GM12864 (cell line): ENCODE results near the gene CKAP5.

ENCODE experiments used
- DNase-seq: peaks from one replicate; pipeline ENCODE4 v3.0.0-alpha.2; 2011; ENCODE audit warnings: low read depth
- H3K4me3 ChIP-seq: 2 replicates; pipeline ENCODE4 v1.5.1; 2011; ENCODE audit warnings: mild to moderate bottlenecking, low read depth, low read length, control low read depth
- TF ChIP-seq, protein P1 (sequence below): IDR thresholded peaks from 2 replicates; pipeline ENCODE4 v1.5.1; 2011; ENCODE audit warnings: low read depth, mild to moderate bottlenecking, moderate library complexity, low read length, control low read depth, inconsistent platforms; ENCODE audit errors: missing control alignments

Gene CKAP5

DNA sequence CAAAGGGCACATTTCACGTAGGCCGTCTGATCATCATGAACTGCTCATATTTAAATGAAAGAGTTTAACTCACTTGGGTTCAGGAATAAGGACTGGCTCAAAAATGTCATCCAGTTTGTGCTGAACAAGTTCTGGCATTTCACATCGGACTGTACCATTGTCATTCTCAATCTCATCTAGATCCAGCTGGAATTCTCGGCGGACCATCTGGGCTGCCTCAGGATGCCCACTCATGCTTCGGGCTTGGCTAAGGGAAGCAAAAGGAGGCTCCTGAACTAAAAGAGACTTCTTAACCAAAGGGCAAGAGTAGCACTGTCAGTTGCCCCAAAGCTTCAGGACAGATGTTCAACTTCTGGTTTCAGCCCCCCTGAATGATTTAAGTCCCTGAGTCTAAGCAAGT is 86.9 kb downstream of the CKAP5 start:
- H3K4me3 ChIP-seq, result no peak overlapping the region
- no peak for DNase-seq
- TF ChIP-seq, protein P1, sequence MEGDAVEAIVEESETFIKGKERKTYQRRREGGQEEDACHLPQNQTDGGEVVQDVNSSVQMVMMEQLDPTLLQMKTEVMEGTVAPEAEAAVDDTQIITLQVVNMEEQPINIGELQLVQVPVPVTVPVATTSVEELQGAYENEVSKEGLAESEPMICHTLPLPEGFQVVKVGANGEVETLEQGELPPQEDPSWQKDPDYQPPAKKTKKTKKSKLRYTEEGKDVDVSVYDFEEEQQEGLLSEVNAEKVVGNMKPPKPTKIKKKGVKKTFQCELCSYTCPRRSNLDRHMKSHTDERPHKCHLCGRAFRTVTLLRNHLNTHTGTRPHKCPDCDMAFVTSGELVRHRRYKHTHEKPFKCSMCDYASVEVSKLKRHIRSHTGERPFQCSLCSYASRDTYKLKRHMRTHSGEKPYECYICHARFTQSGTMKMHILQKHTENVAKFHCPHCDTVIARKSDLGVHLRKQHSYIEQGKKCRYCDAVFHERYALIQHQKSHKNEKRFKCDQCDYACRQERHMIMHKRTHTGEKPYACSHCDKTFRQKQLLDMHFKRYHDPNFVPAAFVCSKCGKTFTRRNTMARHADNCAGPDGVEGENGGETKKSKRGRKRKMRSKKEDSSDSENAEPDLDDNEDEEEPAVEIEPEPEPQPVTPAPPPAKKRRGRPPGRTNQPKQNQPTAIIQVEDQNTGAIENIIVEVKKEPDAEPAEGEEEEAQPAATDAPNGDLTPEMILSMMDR, result no peak

DNA sequence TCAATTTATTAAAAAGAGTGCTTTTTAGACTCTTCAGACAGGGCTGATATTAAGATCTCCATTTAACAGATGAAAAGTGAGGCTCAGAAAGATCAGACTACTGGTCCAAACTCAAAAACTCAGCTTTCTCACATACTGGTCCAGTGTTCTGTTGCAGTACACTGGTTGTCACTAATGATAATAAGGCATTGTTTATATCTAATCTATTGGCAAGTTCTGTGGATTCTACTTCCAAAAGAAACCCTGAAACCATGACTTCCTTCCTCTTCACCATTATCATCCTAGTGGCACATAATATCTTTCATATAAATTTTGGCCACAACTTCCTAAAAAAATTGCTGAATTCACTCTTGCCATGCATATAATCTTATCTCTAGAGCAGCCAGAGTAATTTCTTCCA is 90.1 kb downstream of the CKAP5 start:
- TF ChIP-seq, protein P1, result no peak
- H3K4me3 ChIP-seq, result no peak overlapping the region
- DNase-seq, result no peak

DNA sequence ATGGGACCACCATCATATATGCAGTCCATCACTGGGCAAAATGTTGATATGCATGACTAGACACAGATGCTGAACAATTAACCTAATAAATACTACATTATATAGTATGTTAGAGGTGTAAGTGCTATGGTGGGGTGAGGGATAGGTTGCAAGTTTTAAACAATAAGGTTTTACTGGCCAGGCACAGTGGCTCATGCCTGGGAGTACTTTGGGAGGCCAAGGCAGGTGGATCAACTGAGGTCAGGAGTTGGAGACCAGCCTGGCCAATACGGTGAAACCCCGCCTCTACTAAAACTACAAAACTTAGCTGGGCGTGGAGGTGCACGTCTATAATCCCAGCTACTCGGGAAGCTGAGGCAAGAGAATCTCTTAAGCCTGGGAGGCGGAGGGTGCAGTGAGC is 98.9 kb downstream of the CKAP5 start:
- TF ChIP-seq, protein P1, result no peak
- no peak overlapping the region for H3K4me3 ChIP-seq
- DNase-seq, result no peak

DNA sequence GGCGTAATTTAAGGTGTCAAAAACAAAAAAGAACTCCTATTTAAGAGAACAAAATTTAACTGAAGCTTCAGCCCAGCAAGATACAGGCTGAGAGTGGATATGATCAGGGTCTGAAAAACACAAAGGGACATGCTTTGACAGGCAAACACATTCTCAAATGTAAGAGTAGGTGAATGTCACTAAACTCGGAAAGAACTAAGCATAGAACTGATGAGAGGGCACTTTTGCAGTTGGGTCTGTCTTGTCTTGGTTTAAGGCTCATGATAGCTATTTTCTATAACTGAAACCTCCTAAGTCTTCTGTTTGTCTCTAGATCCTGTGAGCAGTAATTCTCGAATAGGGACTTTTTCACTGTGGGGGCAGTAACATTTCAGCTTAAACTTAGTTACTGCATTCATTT is 100.1 kb downstream of the CKAP5 start:
- no peak overlapping the region for H3K4me3 ChIP-seq
- no peak for DNase-seq
- TF ChIP-seq, protein P1, result no peak

DNA sequence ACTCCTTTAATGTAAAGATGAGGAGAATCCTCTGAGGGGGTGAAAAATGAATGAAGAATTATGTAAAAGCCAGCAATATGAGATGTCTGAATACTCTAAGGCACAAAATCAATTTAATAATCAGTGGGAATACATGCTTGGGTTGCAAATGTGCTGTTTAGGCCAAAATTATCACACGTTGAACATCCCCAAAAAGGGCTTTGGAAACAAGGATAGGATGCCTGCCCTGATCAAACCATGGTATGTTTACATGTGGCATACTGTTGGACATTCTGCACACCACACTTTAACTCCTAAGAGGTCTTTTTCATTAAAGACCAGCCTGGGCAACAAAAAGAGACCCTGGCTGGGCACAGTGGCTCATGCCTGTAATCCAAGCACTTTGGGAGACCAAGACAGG is 100.8 kb downstream of the CKAP5 start:
- no peak overlapping the region for H3K4me3 ChIP-seq
- no peak for DNase-seq
- TF ChIP-seq, protein P1, result no peak

DNA sequence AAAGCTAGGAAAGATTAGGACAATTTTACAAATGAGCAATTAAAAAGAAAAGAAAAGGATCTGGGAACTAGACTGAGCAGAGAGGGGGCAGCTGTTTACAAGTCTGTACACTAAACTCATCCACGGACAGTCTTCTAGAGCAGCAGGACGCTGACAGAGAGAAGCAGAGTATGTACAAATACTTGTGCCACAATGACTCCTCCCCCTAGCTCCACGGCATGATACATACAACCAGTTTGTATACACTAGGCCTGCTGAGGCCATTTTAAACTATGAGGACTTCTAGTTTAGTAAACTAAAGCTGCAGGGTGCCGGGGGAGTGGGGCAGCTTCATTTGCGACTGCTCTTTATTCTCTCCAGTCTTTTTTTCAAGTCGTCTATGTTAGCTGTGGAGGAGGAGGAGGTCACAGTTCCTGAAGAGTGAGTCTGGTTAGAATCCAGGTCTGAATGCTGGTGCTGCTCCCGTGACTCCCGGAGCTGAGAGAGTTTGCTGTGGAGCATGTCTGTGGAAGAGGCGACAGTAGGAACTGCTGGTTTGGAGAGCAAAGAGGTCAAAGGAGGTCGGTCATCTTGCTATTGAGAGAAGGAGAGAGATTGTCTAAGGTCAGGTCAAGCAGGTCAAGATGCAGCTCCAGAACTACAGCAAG is 102.3 kb downstream of the CKAP5 start:
- no peak for DNase-seq
- TF ChIP-seq, protein P1, result no peak
- H3K4me3 ChIP-seq, result no peak overlapping the region

DNA sequence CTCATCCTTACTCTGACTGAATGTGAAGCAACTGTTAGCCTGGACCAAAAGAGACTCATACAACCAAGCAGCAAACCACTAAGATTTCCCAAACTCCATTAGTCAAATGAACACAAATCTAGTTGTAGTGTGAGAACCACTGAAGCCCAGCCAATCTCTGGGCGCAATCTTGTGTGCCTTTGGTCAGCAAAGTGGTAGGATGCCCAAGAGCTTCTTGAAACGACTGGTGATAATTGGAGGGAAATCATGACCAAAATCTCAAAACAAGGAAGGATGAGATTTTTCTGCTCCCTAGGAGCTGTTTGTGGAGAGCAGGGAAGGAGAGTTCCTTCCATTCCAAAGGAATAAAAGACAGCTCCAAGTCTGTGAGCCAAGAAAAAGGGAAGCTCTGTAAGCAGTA is 103.0 kb downstream of the CKAP5 start:
- TF ChIP-seq, protein P1, result no peak
- no peak overlapping the region for H3K4me3 ChIP-seq
- DNase-seq, result no peak
